Activated T-helper 2 cell treated with anti-CD3 and anti-CD28 coated beads, Interferon-gamma antibody, Interleukin-2, Interleukin-4, amounts not matched to agents 10 μg/mL and 5 μg/mL and 100 μg/mL, durations not matched to agents 14 hours and 24 hours and 36 hours (primary cell): Measurements from ENCODE around the gene WWOX. TPM values are rescaled to one million over a fixed set of nuclear protein-coding genes. Genes with fewer than 3 reads are reported as not detected.

Source experiments
- DNase-seq: peaks from one replicate; pipeline ENCODE4 v3.0.0; 2021; ENCODE audit warnings: low spot score
- H3K27ac Mint-ChIP-seq: one replicate; pipeline ENCODE4 v1.8.0; 2021; ENCODE audit warnings: mixed read lengths
- H3K27me3 Mint-ChIP-seq: one replicate; pipeline ENCODE4 v1.8.0; 2021; ENCODE audit warnings: low read depth, mixed read lengths
- H3K36me3 Mint-ChIP-seq: one replicate; pipeline ENCODE4 v1.8.0; 2021; ENCODE audit warnings: low read depth, mixed read lengths
- H3K4me1 Mint-ChIP-seq: one replicate; pipeline ENCODE4 v1.8.0; 2021; ENCODE audit warnings: low read depth, mixed read lengths
- H3K4me3 Mint-ChIP-seq: one replicate; pipeline ENCODE4 v1.8.0; 2021; ENCODE audit warnings: low read depth, mild to moderate bottlenecking, moderate library complexity, mixed read lengths
- H3K9me3 Mint-ChIP-seq: one replicate; pipeline ENCODE4 v1.8.0; 2021; ENCODE audit warnings: mixed read lengths
- intact Hi-C: fragments of 100-400 bp; cut with micrococcal nuclease; formaldehyde crosslinking; loops from one replicate; pipeline ENCODE4 v1.15.1; 2023
- total RNA-seq: library from RNA; stranded (reverse); gene quantifications from 2 replicates; pipeline ENCODE4 v1.2.3, GENCODE V29; 2022

Gene WWOX
- total RNA-seq, 1 donor from 2014 or later: 19.0 TPM

GRCh38 chr16:79071424-79071823, 972.0 kb downstream of the WWOX start:
- H3K36me3 Mint-ChIP-seq: no peaks in the 10 kb centered on the region
- intact Hi-C loops: loop anchor here (10.0 kb wide), 5 partner anchors 303 to 1513 kb away; no protein-coding TSS in a partner anchor
- H3K27me3 Mint-ChIP-seq: no peaks in the 10 kb centered on the region
- no peaks in the 10 kb centered on the region for H3K9me3 Mint-ChIP-seq
- H3K4me1 Mint-ChIP-seq: peaks cover 75% of the 10 kb centered on the region
- H3K27ac Mint-ChIP-seq: no peak overlapping the region
- H3K4me3 Mint-ChIP-seq: no peak overlapping the region
- DNase-seq: no peak

- Mint-ChIP-seq H3K4me1 (peaks cover 80% of the 10 kb centered on the region), H3K27me3 (no peaks in the 10 kb centered on the region), H3K36me3 (no peaks in the 10 kb centered on the region), H3K27ac (no peak overlapping the region), H3K4me3 (no peak overlapping the region), H3K9me3 (no peaks in the 10 kb centered on the region)
- no peak for DNase-seq
- intact Hi-C loops: loop anchor here (10.0 kb wide), 5 partner anchors 302 to 1512 kb away; no protein-coding TSS in a partner anchor
Measured at GRCh38 chr16:79072517-79072916, 973.1 kb downstream of the WWOX start.

- peaks cover 83% of the 10 kb centered on the region for H3K4me1 Mint-ChIP-seq
- peak overlapping the region; percentile 70 for H3K27ac Mint-ChIP-seq
- peak overlapping the region; percentile 26 for H3K4me3 Mint-ChIP-seq
- H3K27me3 Mint-ChIP-seq: no peaks in the 10 kb centered on the region
- intact Hi-C loops: loop anchor here (10.0 kb wide), 5 partner anchors 301 to 1511 kb away; no protein-coding TSS in a partner anchor
- no peak for DNase-seq
- H3K9me3 Mint-ChIP-seq: no peaks in the 10 kb centered on the region
- H3K36me3 Mint-ChIP-seq: peaks cover 4% of the 10 kb centered on the region
Measured at GRCh38 chr16:79073566-79073965, 974.1 kb downstream of the WWOX start.

DNA sequence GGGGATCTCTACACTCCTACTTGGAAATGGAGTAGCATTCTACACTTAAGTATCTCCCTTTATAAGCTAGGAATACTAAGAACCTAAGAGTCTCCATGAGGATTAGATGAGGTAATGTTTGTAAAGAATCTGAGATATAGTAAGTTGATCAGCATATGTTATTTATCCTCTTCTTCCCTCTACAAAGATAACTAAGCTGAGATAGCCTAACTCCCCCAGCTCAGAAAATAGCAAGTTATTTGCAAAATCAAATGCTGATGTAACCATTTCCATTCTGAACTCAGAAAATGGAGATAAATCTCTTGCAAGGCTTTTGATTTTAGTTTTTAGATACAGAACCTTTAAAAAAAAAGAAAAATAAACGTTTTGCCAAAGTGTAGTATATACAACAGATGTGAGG, 975.1 kb downstream of the WWOX start:
- no peaks in the 10 kb centered on the region for H3K27me3 Mint-ChIP-seq
- peaks cover 4% of the 10 kb centered on the region for H3K36me3 Mint-ChIP-seq
- intact Hi-C loops: loop anchor here (10.0 kb wide), 5 partner anchors 300 to 1510 kb away; no protein-coding TSS in a partner anchor
- no peak for DNase-seq
- H3K4me1 Mint-ChIP-seq: peaks cover 84% of the 10 kb centered on the region
- peak overlapping the region; percentile 95 for H3K27ac Mint-ChIP-seq
- no peak overlapping the region for H3K4me3 Mint-ChIP-seq
- H3K9me3 Mint-ChIP-seq: no peaks in the 10 kb centered on the region

- peak overlapping the region; percentile 3 for H3K4me3 Mint-ChIP-seq
- H3K27me3 Mint-ChIP-seq: no peaks in the 10 kb centered on the region
- H3K36me3 Mint-ChIP-seq: peaks cover 4% of the 10 kb centered on the region
- peak overlapping the region; percentile 95 for H3K27ac Mint-ChIP-seq
- DNase-seq: no peak
- H3K9me3 Mint-ChIP-seq: no peaks in the 10 kb centered on the region
- H3K4me1 Mint-ChIP-seq: peaks cover 84% of the 10 kb centered on the region
- intact Hi-C loops: loop anchor here (5.0 to 10.0 kb wide), 7 partner anchors 92 to 1510 kb away; no protein-coding TSS in a partner anchor
Measured at GRCh38 chr16:79074951-79075350, 975.5 kb downstream of the WWOX start.

- H3K27me3 Mint-ChIP-seq: peaks cover 2% of the 10 kb centered on the region
- peak overlapping the region; percentile 95 for H3K27ac Mint-ChIP-seq
- H3K9me3 Mint-ChIP-seq: no peaks in the 10 kb centered on the region
- H3K4me3 Mint-ChIP-seq: no peak overlapping the region
- peaks cover 4% of the 10 kb centered on the region for H3K36me3 Mint-ChIP-seq
- peaks cover 77% of the 10 kb centered on the region for H3K4me1 Mint-ChIP-seq
- no peak for DNase-seq
- intact Hi-C loops: loop anchor here (1.0 to 10.0 kb wide), 16 partner anchors 14 to 1509 kb away; partner anchors contain the start of gene MAF
Measured at GRCh38 chr16:79076047-79076767, 976.8 kb downstream of the WWOX start.

- H3K4me1 Mint-ChIP-seq: peaks cover 79% of the 10 kb centered on the region
- no peak for DNase-seq
- intact Hi-C loops: loop anchor here (2.0 to 10.0 kb wide), 10 partner anchors 71 to 1507 kb away; no protein-coding TSS in a partner anchor
- H3K9me3 Mint-ChIP-seq: no peaks in the 10 kb centered on the region
- H3K27ac Mint-ChIP-seq: peak overlapping the region; percentile 31
- H3K36me3 Mint-ChIP-seq: peaks cover 4% of the 10 kb centered on the region
- no peak overlapping the region for H3K4me3 Mint-ChIP-seq
- H3K27me3 Mint-ChIP-seq: peaks cover 2% of the 10 kb centered on the region
Measured at GRCh38 chr16:79077346-79077745, 977.9 kb downstream of the WWOX start.

GRCh38 chr16:79079656-79080420, 980.4 kb downstream of the WWOX start:
- peaks cover 4% of the 10 kb centered on the region for H3K36me3 Mint-ChIP-seq

GRCh38 chr16:79081297-79082066, 982.0 kb downstream of the WWOX start:
- H3K27ac Mint-ChIP-seq: peak overlapping the region; percentile 44
- H3K4me3 Mint-ChIP-seq: no peak overlapping the region
- no peak for DNase-seq
- H3K9me3 Mint-ChIP-seq: no peaks in the 10 kb centered on the region
- H3K27me3 Mint-ChIP-seq: peaks cover 2% of the 10 kb centered on the region
- H3K4me1 Mint-ChIP-seq: peaks cover 66% of the 10 kb centered on the region
- intact Hi-C loops: loop anchor here (2.0 kb wide), 1 partner anchor 547 kb away; no protein-coding TSS in a partner anchor
- peaks cover 4% of the 10 kb centered on the region for H3K36me3 Mint-ChIP-seq

More at GRCh38 chr16:79079656-79080420, 980.4 kb downstream of the WWOX start:
- Mint-ChIP-seq H3K27me3 (peaks cover 2% of the 10 kb centered on the region), H3K4me3 (no peak overlapping the region), H3K9me3 (no peaks in the 10 kb centered on the region), H3K27ac (no peak overlapping the region), H3K4me1 (peaks cover 81% of the 10 kb centered on the region)
- intact Hi-C loops: loop anchor here (2.0 to 10.0 kb wide), 8 partner anchors 87 to 1505 kb away; no protein-coding TSS in a partner anchor
- no peak for DNase-seq

DNA sequence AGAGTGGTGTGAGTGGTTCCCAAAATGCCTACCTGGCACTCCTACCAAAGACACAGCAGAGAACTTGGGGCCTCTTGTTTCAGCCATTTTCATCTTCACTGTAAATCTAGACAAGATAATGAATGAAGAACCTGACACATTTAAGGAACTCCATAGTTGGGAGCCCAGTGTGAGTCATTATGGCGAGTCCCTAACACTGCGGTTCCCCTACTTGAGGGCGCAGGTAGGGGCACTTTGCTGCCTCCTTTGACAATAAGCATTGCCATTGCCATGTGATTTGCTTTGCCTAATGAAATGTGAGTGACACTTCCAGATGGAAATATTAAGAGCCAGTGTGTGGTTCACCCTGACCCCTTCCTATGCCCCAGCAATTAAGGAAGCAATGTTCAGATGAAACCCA, 983.5 kb downstream of the WWOX start:
- Mint-ChIP-seq H3K4me3 (no peak overlapping the region), H3K27me3 (peaks cover 2% of the 10 kb centered on the region), H3K36me3 (peaks cover 4% of the 10 kb centered on the region), H3K27ac (peak overlapping the region; percentile 36), H3K9me3 (no peaks in the 10 kb centered on the region), H3K4me1 (peaks cover 52% of the 10 kb centered on the region)
- intact Hi-C loops: no loop called here
- no peak for DNase-seq

GRCh38 chr16:79083508-79084299, 984.2 kb downstream of the WWOX start:
- Mint-ChIP-seq H3K4me1 (peaks cover 48% of the 10 kb centered on the region), H3K36me3 (no peaks in the 10 kb centered on the region), H3K9me3 (no peaks in the 10 kb centered on the region), H3K27ac (no peak overlapping the region), H3K27me3 (peaks cover 2% of the 10 kb centered on the region), H3K4me3 (no peak overlapping the region)
- intact Hi-C loops: no loop called here
- no peak for DNase-seq
